Duodenal mucosa (tissue), 2 donors: Measurements from ENCODE around the gene TTC9.
"Not testable (repeated sequence)": the region's sequence is repeated elsewhere in the genome, so short reads cannot be mapped to it uniquely, and the experiment has no call there.

Experiments used
- H3K27ac ChIP-seq: one replicate; pipeline ENCODE4 v1.7.0; 2013; ENCODE audit warnings: low read depth, low read length
- H3K27me3 ChIP-seq, 2 donors: one replicate each; pipeline ENCODE4 v1.7.0; 2013; ENCODE audit warnings: low read length in 2 of 2, control low read depth in 1 of 2; ENCODE audit not compliant: insufficient read depth in 2 of 2, control insufficient read depth in 1 of 2
- H3K36me3 ChIP-seq, 2 donors: one replicate each; pipeline ENCODE4 v1.7.0; 2013; ENCODE audit warnings: low read length in 2 of 2, control low read depth in 1 of 2; ENCODE audit not compliant: insufficient read depth in 2 of 2, control insufficient read depth in 1 of 2
- H3K4me1 ChIP-seq, 2 donors: one replicate each; pipeline ENCODE4 v1.7.0; 2013; ENCODE audit warnings: low read length in 2 of 2, control low read depth in 1 of 2; ENCODE audit not compliant: insufficient read depth in 2 of 2, control insufficient read depth in 1 of 2
- H3K4me3 ChIP-seq, 2 donors: one replicate each; pipeline ENCODE4 v1.7.0; 2013; ENCODE audit warnings: low read length in 2 of 2, low read depth in 1 of 2
- H3K9ac ChIP-seq, 2 donors: one replicate each; pipeline ENCODE4 v1.7.0; 2013; ENCODE audit warnings: low read length in 2 of 2, low read depth in 1 of 2
- H3K9me3 ChIP-seq, 2 donors: one replicate each; pipeline ENCODE4 v1.7.0; 2013; ENCODE audit warnings: low read length in 2 of 2, control low read depth in 1 of 2; ENCODE audit not compliant: control insufficient read depth in 1 of 2

The TTC9 gene

GRCh38 chr14:70699646-70700045 is 57.9 kb downstream of the TTC9 start:
- Histone ChIP-seq H3K4me3 (no peak overlapping the region), H3K27me3 (no peaks in the 10 kb centered on the region), H3K9me3 (no peaks in the 10 kb centered on the region), H3K36me3 (no peaks in the 10 kb centered on the region), H3K4me1 (peaks cover 9 to 11% of the 10 kb centered on the region in 2 donors), H3K27ac (no peak overlapping the region), H3K9ac (no peak overlapping the region)

GRCh38 chr14:70700955-70701585 is 59.4 kb downstream of the TTC9 start:
- Histone ChIP-seq H3K4me3 (no peak overlapping the region), H3K9me3 (no peaks in the 10 kb centered on the region), H3K27ac (no peak overlapping the region), H3K27me3 (peaks cover 0 to 3% of the 10 kb centered on the region in 2 donors), H3K9ac (no peak overlapping the region), H3K36me3 (no peaks in the 10 kb centered on the region), H3K4me1 (peaks cover 9 to 11% of the 10 kb centered on the region in 2 donors)

- Histone ChIP-seq H3K27me3 (peaks cover 0 to 5% of the 10 kb centered on the region in 2 donors), H3K27ac (no peak overlapping the region), H3K9ac (no peak overlapping the region)
Measured at GRCh38 chr14:70701610-70702009, 59.9 kb downstream of the TTC9 start.

GRCh38 chr14:70702161-70702560 is 60.4 kb downstream of the TTC9 start:
- Histone ChIP-seq H3K4me1 (peaks cover 9 to 11% of the 10 kb centered on the region in 2 donors), H3K27ac (no peak overlapping the region), H3K27me3 (peaks cover 0 to 5% of the 10 kb centered on the region in 2 donors), H3K36me3 (no peaks in the 10 kb centered on the region), H3K4me3 (no peak overlapping the region), H3K9ac (no peak overlapping the region), H3K9me3 (no peaks in the 10 kb centered on the region)

More at GRCh38 chr14:70701610-70702009, 59.9 kb downstream of the TTC9 start:
- H3K4me1 ChIP-seq: peaks cover 9 to 11% of the 10 kb centered on the region in 2 donors
- H3K9me3 ChIP-seq: no peaks in the 10 kb centered on the region
- no peak overlapping the region for H3K4me3 ChIP-seq
- no peaks in the 10 kb centered on the region for H3K36me3 ChIP-seq

GRCh38 chr14:70703621-70704168 is 62.0 kb downstream of the TTC9 start:
- not testable (repeated sequence) for H3K27me3 ChIP-seq, H3K9ac ChIP-seq, H3K4me3 ChIP-seq, H3K36me3 ChIP-seq, H3K4me1 ChIP-seq, H3K9me3 ChIP-seq, H3K27ac ChIP-seq

- Histone ChIP-seq H3K9me3 (no peaks in the 10 kb centered on the region), H3K36me3 (no peaks in the 10 kb centered on the region), H3K4me1 (no peaks in the 10 kb centered on the region), H3K9ac (no peak overlapping the region), H3K4me3 (no peak overlapping the region), H3K27ac (no peak overlapping the region), H3K27me3 (peaks cover 0 to 5% of the 10 kb centered on the region in 2 donors)
Measured at GRCh38 chr14:70704960-70705359, 63.2 kb downstream of the TTC9 start.

GRCh38 chr14:70706177-70706576 is 64.5 kb downstream of the TTC9 start:
- H3K27ac ChIP-seq: no peak overlapping the region
- H3K4me1 ChIP-seq: no peaks in the 10 kb centered on the region
- no peaks in the 10 kb centered on the region for H3K36me3 ChIP-seq
- no peaks in the 10 kb centered on the region for H3K9me3 ChIP-seq
- peaks cover 0 to 5% of the 10 kb centered on the region in 2 donors for H3K27me3 ChIP-seq
- no peak overlapping the region for H3K9ac ChIP-seq
- no peak overlapping the region for H3K4me3 ChIP-seq

GRCh38 chr14:70707138-70708038 is 65.7 kb downstream of the TTC9 start:
- no peak overlapping the region for H3K4me3 ChIP-seq
- H3K9me3 ChIP-seq: no peaks in the 10 kb centered on the region
- H3K27ac ChIP-seq: no peak overlapping the region
- H3K36me3 ChIP-seq: no peaks in the 10 kb centered on the region
- H3K27me3 ChIP-seq: peaks cover 0 to 5% of the 10 kb centered on the region in 2 donors
- no peaks in the 10 kb centered on the region for H3K4me1 ChIP-seq
- H3K9ac ChIP-seq: no peak overlapping the region

- no peak overlapping the region for H3K9ac ChIP-seq
- H3K27me3 ChIP-seq: peaks cover 0 to 5% of the 10 kb centered on the region in 2 donors
- no peaks in the 10 kb centered on the region for H3K9me3 ChIP-seq
- no peaks in the 10 kb centered on the region for H3K36me3 ChIP-seq
- H3K4me1 ChIP-seq: no peaks in the 10 kb centered on the region
- H3K4me3 ChIP-seq: no peak overlapping the region
- no peak overlapping the region for H3K27ac ChIP-seq
Measured at GRCh38 chr14:70708717-70709570, 67.2 kb downstream of the TTC9 start.
